Measurements from ENCODE around the gene MIP. TPM values are rescaled to one million over a fixed set of nuclear protein-coding genes. Genes with fewer than 3 reads are reported as not detected.

MIP gene
- total and polyA plus RNA-seq, 2 donors from 2014 or later, result not detected

GRCh38 chr12:56457817-56458216 lies 3.4 kb upstream of the MIP start:
- no peaks in the 10 kb centered on the region for H3K9me3 ChIP-seq (ENCODE audit: control insufficient read depth in 2 of 3, insufficient read depth in 1 of 3, low read length in 3 of 3)
- intact Hi-C loops (cut with DNase I), result no loop called here
- H3K9ac ChIP-seq (ENCODE audit: low read length in 3 of 3), result no peak overlapping the region
- no peak for TF ChIP-seq CTCF (IDR thresholded peaks at IDR 0.05; ENCODE audit: borderline replicate concordance, extremely low read depth, insufficient read depth)
- no peak overlapping the region for H3K4me3 ChIP-seq (ENCODE audit: low read length in 3 of 3)
- no peaks in the 10 kb centered on the region for H3K27me3 ChIP-seq (ENCODE audit: control insufficient read depth, insufficient read depth, low read length)
- no peak overlapping the region for H3K27ac ChIP-seq (ENCODE audit: low read depth in 2 of 2, low read length in 2 of 2)
- FAIRE-seq, result no peak
- no peaks in the 10 kb centered on the region for H3K36me3 ChIP-seq (ENCODE audit: control insufficient read depth in 2 of 3, insufficient read depth in 3 of 3, low read length in 3 of 3)
- no peaks in the 10 kb centered on the region for H3K4me1 ChIP-seq (ENCODE audit: control insufficient read depth in 2 of 3, insufficient read depth in 2 of 3, low read depth in 1 of 3, low read length in 3 of 3)
- no peak for DNase-seq

GRCh38 chr12:56451147-56451546 lies 3.3 kb downstream of the MIP start:
- DNase-seq (no peak), FAIRE-seq (no peak)
- Histone ChIP-seq H3K9ac (ENCODE audit: low read length in 3 of 3) (no peak overlapping the region), H3K4me1 (ENCODE audit: control insufficient read depth in 2 of 3, insufficient read depth in 2 of 3, low read depth in 1 of 3, low read length in 3 of 3) (no peaks in the 10 kb centered on the region), H3K27me3 (ENCODE audit: control insufficient read depth, insufficient read depth, low read length) (no peaks in the 10 kb centered on the region), H3K36me3 (ENCODE audit: control insufficient read depth in 2 of 3, insufficient read depth in 3 of 3, low read length in 3 of 3) (no peaks in the 10 kb centered on the region), H3K27ac (ENCODE audit: low read depth in 2 of 2, low read length in 2 of 2) (no peak overlapping the region), H3K9me3 (ENCODE audit: control insufficient read depth in 2 of 3, insufficient read depth in 1 of 3, low read length in 3 of 3) (no peaks in the 10 kb centered on the region), H3K4me3 (ENCODE audit: low read length in 3 of 3) (no peak overlapping the region)
- intact Hi-C loops (cut with DNase I), result no loop called here
- no peak for TF ChIP-seq CTCF (IDR thresholded peaks at IDR 0.05; ENCODE audit: borderline replicate concordance, extremely low read depth, insufficient read depth)

GRCh38 chr12:56450241-56450640 lies 4.2 kb downstream of the MIP start:
- no peak overlapping the region for H3K9ac ChIP-seq (ENCODE audit: low read length in 3 of 3)
- H3K36me3 ChIP-seq (ENCODE audit: control insufficient read depth in 2 of 3, insufficient read depth in 3 of 3, low read length in 3 of 3), result no peaks in the 10 kb centered on the region
- no peak overlapping the region for H3K4me3 ChIP-seq (ENCODE audit: low read length in 3 of 3)
- DNase-seq (no peak), FAIRE-seq (no peak)
- H3K27me3 ChIP-seq (ENCODE audit: control insufficient read depth, insufficient read depth, low read length), result no peaks in the 10 kb centered on the region
- no peaks in the 10 kb centered on the region for H3K9me3 ChIP-seq (ENCODE audit: control insufficient read depth in 2 of 3, insufficient read depth in 1 of 3, low read length in 3 of 3)
- no peaks in the 10 kb centered on the region for H3K4me1 ChIP-seq (ENCODE audit: control insufficient read depth in 2 of 3, insufficient read depth in 2 of 3, low read depth in 1 of 3, low read length in 3 of 3)
- intact Hi-C loops (cut with DNase I), result no loop called here
- no peak for TF ChIP-seq CTCF (IDR thresholded peaks at IDR 0.05; ENCODE audit: borderline replicate concordance, extremely low read depth, insufficient read depth)
- no peak overlapping the region for H3K27ac ChIP-seq (ENCODE audit: low read depth in 2 of 2, low read length in 2 of 2)

- DNase-seq (no peak), FAIRE-seq (no peak)
- Histone ChIP-seq H3K4me3 (ENCODE audit: low read length in 3 of 3) (peak overlapping the region; percentile 76 to 89 (median 82)), H3K4me1 (ENCODE audit: control insufficient read depth in 2 of 3, insufficient read depth in 2 of 3, low read depth in 1 of 3, low read length in 3 of 3) (no peaks in the 10 kb centered on the region), H3K27ac (ENCODE audit: low read depth in 2 of 2, low read length in 2 of 2) (peak overlapping the region; percentile 78 to 79), H3K27me3 (ENCODE audit: control insufficient read depth, insufficient read depth, low read length) (no peaks in the 10 kb centered on the region), H3K9me3 (ENCODE audit: control insufficient read depth in 2 of 3, insufficient read depth in 1 of 3, low read length in 3 of 3) (no peaks in the 10 kb centered on the region), H3K9ac (ENCODE audit: low read length in 3 of 3) (peak overlapping the region; percentile 38 to 90 (median 81)), H3K36me3 (ENCODE audit: control insufficient read depth in 2 of 3, insufficient read depth in 3 of 3, low read length in 3 of 3) (no peaks in the 10 kb centered on the region)
- intact Hi-C loops (cut with DNase I), result no loop called here
- no peak for TF ChIP-seq CTCF (IDR thresholded peaks at IDR 0.05; ENCODE audit: borderline replicate concordance, extremely low read depth, insufficient read depth)
These were observed 4.9 kb downstream of the MIP start for GRCh38 chr12:56449622-56449984.

Measured in kidney (tissue), 14 donors.